ENCODE results near the gene ACTN1. TPM values are rescaled to one million over a fixed set of nuclear protein-coding genes. Genes with fewer than 3 reads are reported as not detected.

ACTN1 gene
- total RNA-seq, 4 donors from 2014 or later = 118 to 145 (median 131) TPM

GRCh38 chr14:68919129-68919927 lies 59.8 kb downstream of the ACTN1 start:
- H3K4me1 ChIP-seq = peaks cover 3 to 36% (median 10%) of the 10 kb centered on the region in 3 donors
- no peaks in the 10 kb centered on the region for H3K27me3 ChIP-seq
- H3K4me3 ChIP-seq = no peak overlapping the region
- no peak for DNase-seq
- H3K9me3 ChIP-seq = no peaks in the 10 kb centered on the region
- H3K27ac ChIP-seq = peak overlapping the region in 3 of 4 donors; percentile 16 to 79 (median 71)
- intact Hi-C loops (cut with DNase I) = no loop called here
- no peak for TF ChIP-seq POLR2A (IDR thresholded peaks at IDR 0.05)
- TF ChIP-seq CTCF (IDR thresholded peaks at IDR 0.05) = no peak
- H3K36me3 ChIP-seq = peaks cover 4 to 97% (median 8%) of the 10 kb centered on the region in 3 donors
- 69 to 83% methylated on average over 7 to 8 of the region's 8 CpGs for WGBS, 2 donors

GRCh38 chr14:68918612-68919011 lies 60.5 kb downstream of the ACTN1 start:
- no peak overlapping the region for H3K4me3 ChIP-seq
- 73 to 87% methylated on average over 4 to 6 of the region's 10 CpGs for WGBS, 2 donors
- peak overlapping the region in 2 of 4 donors; percentile 71 to 79 for H3K27ac ChIP-seq
- no peak for DNase-seq
- TF ChIP-seq POLR2A (IDR thresholded peaks at IDR 0.05) = no peak
- TF ChIP-seq CTCF (IDR thresholded peaks at IDR 0.05) = no peak
- H3K4me1 ChIP-seq = peaks cover 3 to 32% (median 10%) of the 10 kb centered on the region in 3 donors
- intact Hi-C loops (cut with DNase I) = no loop called here
- no peaks in the 10 kb centered on the region for H3K27me3 ChIP-seq
- H3K9me3 ChIP-seq = no peaks in the 10 kb centered on the region
- peaks cover 4 to 90% (median 8%) of the 10 kb centered on the region in 3 donors for H3K36me3 ChIP-seq

DNA sequence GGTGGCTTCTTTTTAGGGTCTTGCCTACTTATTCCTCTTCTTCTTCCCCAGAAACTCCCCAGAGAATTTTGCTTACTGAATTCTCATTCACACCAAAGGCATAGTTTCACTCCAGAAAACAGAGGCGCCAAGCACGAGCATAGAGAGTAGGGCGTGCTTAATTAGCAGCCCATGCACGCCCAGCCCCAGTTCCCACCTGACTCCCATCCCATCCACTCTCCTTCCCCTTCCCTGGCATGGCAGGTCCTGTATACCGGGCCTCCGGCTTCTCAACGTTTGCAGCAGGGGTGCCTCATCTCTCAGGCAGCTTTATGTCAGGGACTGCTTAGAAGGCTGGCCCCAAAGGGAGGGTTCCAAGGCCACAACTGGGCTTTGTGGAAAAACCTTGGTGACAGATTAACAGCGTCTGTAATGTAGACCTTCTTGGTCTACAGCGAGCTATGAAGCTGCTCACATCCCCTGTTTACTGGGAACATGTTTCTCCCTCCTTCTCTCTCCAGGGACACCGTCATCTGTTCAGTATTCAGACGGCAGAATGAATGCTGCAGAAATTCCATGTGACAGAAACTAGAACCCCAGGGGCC lies 62.7 kb downstream of the ACTN1 start:
- H3K9me3 ChIP-seq = no peaks in the 10 kb centered on the region
- DNase-seq = no peak
- H3K4me3 ChIP-seq = no peak overlapping the region
- no peaks in the 10 kb centered on the region for H3K27me3 ChIP-seq
- intact Hi-C loops (cut with DNase I) = no loop called here
- H3K27ac ChIP-seq = peak overlapping the region in 3 of 4 donors; percentile 41 to 79 (median 71)
- H3K4me1 ChIP-seq = peaks cover 0 to 25% (median 4%) of the 10 kb centered on the region in 3 donors
- peaks cover 4 to 69% (median 8%) of the 10 kb centered on the region in 3 donors for H3K36me3 ChIP-seq
- no peak for TF ChIP-seq POLR2A (IDR thresholded peaks at IDR 0.05)
- TF ChIP-seq CTCF (IDR thresholded peaks at IDR 0.05) = no peak
- WGBS, 2 donors = 86 to 96% methylated on average over 7 to 9 of the region's 11 CpGs

DNA sequence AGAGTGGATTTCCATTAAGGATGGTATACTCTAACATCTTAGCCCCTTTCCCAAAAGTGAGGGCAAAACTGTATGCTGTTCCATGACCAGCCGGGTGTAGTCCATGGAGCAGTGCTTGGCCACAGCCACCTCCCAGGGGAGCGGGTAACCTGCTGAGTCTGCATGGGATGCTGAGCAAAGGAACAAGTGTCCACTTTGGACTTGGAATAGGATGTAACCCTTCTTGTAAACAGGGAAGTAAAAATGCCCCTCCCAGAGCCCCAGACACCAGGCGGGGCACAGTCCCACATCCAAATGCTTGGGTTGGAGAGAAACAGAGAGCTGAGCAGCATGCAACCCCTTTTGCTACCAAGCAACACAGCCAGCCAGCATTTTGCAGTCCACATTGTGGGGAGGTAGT lies 65.6 kb downstream of the ACTN1 start:
- no peak for DNase-seq
- Histone ChIP-seq H3K4me3 (no peak overlapping the region), H3K36me3 (peaks cover 0 to 67% (median 4%) of the 10 kb centered on the region in 3 donors), H3K4me1 (peaks cover 0 to 19% (median 4%) of the 10 kb centered on the region in 3 donors), H3K9me3 (no peaks in the 10 kb centered on the region), H3K27me3 (no peaks in the 10 kb centered on the region), H3K27ac (peak overlapping the region in 3 of 4 donors; percentile 35 to 63 (median 45))
- intact Hi-C loops (cut with DNase I) = loop anchor here (5.0 kb wide), 1 partner anchor 179 kb away; no protein-coding TSS in a partner anchor
- WGBS, 2 donors = 86 to 87% methylated on average over 2 to 3 of the region's 3 CpGs
- TF ChIP-seq POLR2A (IDR thresholded peaks at IDR 0.05) (no peak), CTCF (IDR thresholded peaks at IDR 0.05) (no peak)

Measured in esophagus squamous epithelium (tissue), 5 donors.